ENCODE data around the gene CHRNA7. TPM values are rescaled to one million over a fixed set of nuclear protein-coding genes. Genes with fewer than 3 reads are reported as not detected.

Gene CHRNA7
- total and polyA plus RNA-seq, 8 donors = 1.2 to 32.3 (median 24.6) TPM

DNA sequence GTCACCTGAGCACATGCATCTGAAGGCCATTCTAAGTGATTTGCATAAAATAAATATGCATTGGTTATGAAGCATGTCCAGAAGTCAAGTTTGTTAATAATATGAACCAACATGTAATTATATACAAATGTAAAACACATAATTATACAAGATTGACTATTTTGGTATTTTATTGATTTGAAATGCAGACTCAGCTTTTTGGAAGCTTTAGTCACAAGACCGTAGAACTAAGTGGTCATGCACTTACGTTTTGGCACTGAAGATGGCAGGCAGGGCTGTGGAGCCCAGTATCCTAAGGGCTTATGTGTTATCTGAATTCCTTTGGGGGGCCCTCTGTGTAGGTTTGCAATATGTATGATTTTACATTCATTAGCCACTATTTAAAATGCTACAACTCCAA, 5.0 kb downstream of the CHRNA7 start:
- Histone ChIP-seq H3K27me3 (peaks cover 5 to 29% of the 10 kb centered on the region in 2 donors), H3K9me3 (no peaks in the 10 kb centered on the region), H3K36me3 (no peaks in the 10 kb centered on the region), H3K4me3 (no peak overlapping the region), H3K4me1 (peaks cover 0 to 7% of the 10 kb centered on the region in 2 donors), H3K27ac (no peak overlapping the region)
- DNase-seq (no peak), ATAC-seq (no peak)
- intact Hi-C loops (cut with DNase I) = no loop called here
- TF ChIP-seq, protein P1, sequence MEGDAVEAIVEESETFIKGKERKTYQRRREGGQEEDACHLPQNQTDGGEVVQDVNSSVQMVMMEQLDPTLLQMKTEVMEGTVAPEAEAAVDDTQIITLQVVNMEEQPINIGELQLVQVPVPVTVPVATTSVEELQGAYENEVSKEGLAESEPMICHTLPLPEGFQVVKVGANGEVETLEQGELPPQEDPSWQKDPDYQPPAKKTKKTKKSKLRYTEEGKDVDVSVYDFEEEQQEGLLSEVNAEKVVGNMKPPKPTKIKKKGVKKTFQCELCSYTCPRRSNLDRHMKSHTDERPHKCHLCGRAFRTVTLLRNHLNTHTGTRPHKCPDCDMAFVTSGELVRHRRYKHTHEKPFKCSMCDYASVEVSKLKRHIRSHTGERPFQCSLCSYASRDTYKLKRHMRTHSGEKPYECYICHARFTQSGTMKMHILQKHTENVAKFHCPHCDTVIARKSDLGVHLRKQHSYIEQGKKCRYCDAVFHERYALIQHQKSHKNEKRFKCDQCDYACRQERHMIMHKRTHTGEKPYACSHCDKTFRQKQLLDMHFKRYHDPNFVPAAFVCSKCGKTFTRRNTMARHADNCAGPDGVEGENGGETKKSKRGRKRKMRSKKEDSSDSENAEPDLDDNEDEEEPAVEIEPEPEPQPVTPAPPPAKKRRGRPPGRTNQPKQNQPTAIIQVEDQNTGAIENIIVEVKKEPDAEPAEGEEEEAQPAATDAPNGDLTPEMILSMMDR (IDR thresholded peaks at IDR 0.05) = no peak

DNA sequence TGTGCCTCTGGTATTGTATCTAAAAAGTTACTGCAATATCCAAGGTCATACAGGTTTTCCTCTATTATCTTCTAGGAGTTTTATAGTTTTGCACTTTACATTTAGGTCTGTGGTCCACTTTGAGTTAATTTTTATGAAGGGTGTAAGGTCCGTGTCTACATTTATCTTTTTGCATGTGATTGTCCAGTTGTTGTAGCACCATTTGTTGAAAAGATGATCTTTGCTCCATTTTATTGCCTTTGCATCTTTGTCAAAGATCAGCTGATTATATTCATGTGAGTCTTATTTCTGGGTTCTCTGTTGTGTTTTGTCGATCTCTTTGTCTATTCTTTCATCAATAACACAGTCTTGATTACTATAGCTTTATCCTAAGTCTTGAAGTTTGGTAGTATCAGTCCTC, 6.7 kb downstream of the CHRNA7 start:
- H3K27me3 ChIP-seq = peaks cover 0 to 12% of the 10 kb centered on the region in 2 donors
- ATAC-seq (no peak), DNase-seq (no peak)
- no peaks in the 10 kb centered on the region for H3K36me3 ChIP-seq
- H3K9me3 ChIP-seq = no peaks in the 10 kb centered on the region
- no peak overlapping the region for H3K27ac ChIP-seq
- H3K4me3 ChIP-seq = no peak overlapping the region
- H3K4me1 ChIP-seq = no peaks in the 10 kb centered on the region
- intact Hi-C loops (cut with DNase I) = no loop called here
- TF ChIP-seq, protein P1 (IDR thresholded peaks at IDR 0.05) = no peak

DNA sequence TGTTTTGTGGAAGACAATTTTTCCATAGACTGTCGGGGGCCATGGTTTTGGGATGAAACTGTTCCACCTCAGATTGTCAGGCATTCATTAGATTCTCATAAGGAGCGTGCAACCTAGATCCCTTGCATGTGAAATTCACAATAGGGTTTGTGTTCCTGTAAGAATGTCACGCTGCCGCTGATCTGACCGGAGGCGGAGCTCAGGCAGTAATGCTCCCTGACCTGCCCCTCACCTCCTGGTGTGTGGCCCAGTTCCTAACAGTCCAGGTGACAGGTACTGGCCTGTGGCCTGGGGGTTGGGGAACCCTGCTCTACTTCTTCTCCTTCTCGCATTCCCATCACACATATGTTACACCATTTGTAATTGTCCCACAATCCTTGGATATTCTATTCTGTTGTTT, 11.0 kb downstream of the CHRNA7 start:
- intact Hi-C loops (cut with DNase I) = no loop called here
- DNase-seq (no peak), ATAC-seq (no peak)
- no peaks in the 10 kb centered on the region for H3K9me3 ChIP-seq
- no peaks in the 10 kb centered on the region for H3K4me1 ChIP-seq
- no peaks in the 10 kb centered on the region for H3K36me3 ChIP-seq
- TF ChIP-seq, protein P1 (IDR thresholded peaks at IDR 0.05) = no peak
- no peak overlapping the region for H3K4me3 ChIP-seq
- H3K27me3 ChIP-seq = no peaks in the 10 kb centered on the region
- no peak overlapping the region for H3K27ac ChIP-seq

DNA sequence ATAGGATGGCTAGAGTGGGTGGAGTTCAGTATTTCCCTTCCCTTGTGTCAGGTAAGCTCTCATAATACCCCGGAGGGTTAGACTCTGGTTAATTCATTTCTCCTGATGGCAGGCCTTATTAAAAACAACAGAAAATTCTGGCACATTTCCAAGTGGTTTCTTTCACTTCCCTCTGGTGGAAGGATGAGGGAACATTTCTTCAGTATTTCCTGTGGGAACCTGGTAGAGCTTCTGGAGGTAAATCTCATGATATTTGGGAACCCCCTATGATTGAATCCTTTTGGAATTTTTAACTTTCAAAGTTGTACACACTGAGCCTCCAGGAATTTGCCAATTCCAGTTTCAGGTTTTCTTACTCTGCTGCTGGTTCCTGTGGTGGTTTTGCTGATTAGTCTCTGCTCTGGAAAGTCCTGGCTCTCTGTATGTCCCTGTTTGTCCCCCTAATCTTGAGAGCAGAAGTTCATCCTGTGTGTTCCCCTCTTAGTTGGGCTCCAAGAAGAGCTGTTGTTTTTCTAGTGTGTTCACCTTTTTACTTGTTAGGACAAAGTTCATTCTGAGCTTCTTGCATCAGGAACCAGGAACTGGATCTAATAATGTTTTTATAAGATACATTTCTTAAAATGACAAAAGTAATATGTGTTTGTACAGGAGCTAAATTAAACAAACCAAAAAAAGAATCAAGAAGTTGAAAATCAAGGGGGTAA, 12.1 kb downstream of the CHRNA7 start:
- H3K27me3 ChIP-seq = no peaks in the 10 kb centered on the region
- H3K27ac ChIP-seq = no peak overlapping the region
- peak in 2 of 4 donors; percentile 16 to 34 for DNase-seq
- no peak for ATAC-seq
- TF ChIP-seq, protein P1 (IDR thresholded peaks at IDR 0.05) = no peak
- no peaks in the 10 kb centered on the region for H3K9me3 ChIP-seq
- no peaks in the 10 kb centered on the region for H3K4me1 ChIP-seq
- intact Hi-C loops (cut with DNase I) = no loop called here
- no peaks in the 10 kb centered on the region for H3K36me3 ChIP-seq
- H3K4me3 ChIP-seq = no peak overlapping the region

DNA sequence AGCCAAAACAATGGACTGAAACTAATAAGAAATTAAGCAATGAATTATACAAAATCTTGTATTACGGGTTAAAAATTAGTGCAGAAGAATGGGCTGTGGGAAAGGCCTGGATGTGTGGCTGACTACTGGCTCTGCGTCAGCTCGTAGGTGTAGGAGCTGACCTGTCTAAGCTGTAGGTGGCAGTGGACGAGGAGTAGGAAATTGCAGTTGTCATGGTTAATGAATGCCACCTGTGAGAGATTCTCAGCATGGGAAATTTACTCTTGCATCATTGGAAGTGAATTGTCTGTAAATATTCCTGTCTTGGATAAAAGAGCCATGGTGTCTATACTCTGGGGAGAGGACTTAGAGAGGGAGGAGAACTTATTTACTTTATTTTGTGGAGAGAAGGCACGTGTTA, 23.4 kb downstream of the CHRNA7 start:
- TF ChIP-seq, protein P1 (IDR thresholded peaks at IDR 0.05) = no peak
- intact Hi-C loops (cut with DNase I) = no loop called here
- Histone ChIP-seq H3K27ac (no peak overlapping the region), H3K9me3 (no peaks in the 10 kb centered on the region), H3K27me3 (no peaks in the 10 kb centered on the region), H3K4me3 (no peak overlapping the region), H3K4me1 (no peaks in the 10 kb centered on the region), H3K36me3 (no peaks in the 10 kb centered on the region)
- DNase-seq (no peak), ATAC-seq (no peak)
